HG03439 (cell line): Measurements from ENCODE around the gene VPREB1.
"Not testable (repeated sequence)": the region's sequence is repeated elsewhere in the genome, so short reads cannot be mapped to it uniquely, and the experiment has no call there.

ENCODE experiments used
- ATAC-seq: cut with Tn5 transposase; IDR thresholded peaks from one replicate; pipeline ENCODE4 v1.9.1; 2021; ENCODE audit warnings: mild to moderate bottlenecking, moderate library complexity; ENCODE audit not compliant: unreplicated experiment

VPREB1 gene

DNA sequence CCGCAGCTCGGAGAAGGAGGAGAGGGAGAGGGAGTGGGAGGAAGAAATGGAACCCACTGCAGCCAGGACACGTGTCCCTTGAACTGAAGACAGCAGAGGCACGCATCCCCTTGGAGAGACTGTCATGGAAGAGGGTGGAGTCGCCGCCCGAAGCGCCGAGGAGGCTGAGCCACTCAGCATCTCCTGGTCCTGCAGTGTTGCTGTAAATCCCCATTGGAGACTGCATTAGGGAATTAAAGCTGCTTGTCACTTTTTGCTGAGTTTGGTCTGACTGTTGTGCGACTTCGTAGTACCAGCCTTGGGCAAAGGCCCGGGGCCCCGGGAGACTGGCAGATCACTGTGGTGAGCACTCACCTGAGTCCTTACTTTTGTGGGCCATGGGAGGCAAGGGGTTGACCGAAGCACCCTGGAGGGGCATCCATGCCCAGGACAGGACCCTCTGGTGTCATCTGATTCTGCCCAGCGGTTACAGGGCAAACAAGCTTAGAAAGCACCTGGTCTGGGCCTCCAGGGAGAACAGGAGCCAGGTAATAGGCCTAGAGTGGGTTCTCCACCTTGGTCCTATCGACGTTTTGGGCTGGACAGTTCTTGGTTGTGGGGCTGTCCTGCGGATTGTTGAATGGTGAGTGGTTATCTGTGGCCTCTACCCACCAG, 797 bp downstream of the VPREB1 start:
- no peak for ATAC-seq

DNA sequence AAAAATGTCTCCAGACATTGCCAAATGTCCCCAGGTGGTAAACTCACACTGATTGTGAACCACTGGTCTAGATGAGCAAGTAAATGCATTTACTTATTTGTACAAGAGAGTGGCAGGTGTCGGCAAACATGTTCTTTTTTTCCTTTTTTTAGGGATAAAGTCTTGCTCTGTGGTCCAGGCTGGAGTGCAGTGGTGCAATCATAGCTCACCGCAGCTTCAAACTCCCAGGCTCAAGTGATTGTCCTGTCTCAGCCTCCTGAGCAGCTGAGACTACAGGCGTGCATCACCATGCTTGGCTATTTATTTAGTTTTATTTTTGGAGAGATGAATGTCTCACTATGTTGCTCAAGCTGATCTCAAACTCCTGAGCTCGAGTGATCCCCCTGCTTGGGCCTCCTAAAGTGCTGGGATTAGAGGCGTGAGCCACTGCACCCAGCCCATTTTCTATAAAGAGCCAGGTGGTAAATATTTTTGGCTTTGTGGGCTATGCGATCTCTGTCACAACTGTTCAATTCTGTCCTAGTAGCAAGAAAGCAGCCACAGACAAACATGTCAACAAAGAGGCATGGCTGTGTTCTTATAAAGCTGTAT, 1.4 kb downstream of the VPREB1 start:
- ATAC-seq: no peak

DNA sequence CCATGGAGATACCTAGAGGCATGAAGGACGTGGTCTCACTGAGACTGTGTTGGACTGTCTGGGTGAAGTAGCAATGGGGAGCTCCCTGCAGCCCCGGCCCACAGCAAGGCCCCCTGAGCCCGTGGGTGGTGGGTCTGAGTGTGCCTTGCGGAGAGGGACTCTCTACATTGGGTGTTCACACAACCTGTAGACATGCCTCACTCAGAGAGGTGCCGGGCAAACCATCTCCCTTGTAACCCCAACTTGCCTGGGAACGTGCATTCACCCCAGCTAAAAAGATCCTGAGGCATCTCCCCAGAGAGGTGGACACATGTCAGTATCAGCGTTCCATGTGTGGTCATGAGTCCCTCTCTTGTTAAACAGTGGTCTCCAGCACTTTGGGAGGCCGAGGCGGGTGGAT, 2.1 kb downstream of the VPREB1 start:
- no peak for ATAC-seq

DNA sequence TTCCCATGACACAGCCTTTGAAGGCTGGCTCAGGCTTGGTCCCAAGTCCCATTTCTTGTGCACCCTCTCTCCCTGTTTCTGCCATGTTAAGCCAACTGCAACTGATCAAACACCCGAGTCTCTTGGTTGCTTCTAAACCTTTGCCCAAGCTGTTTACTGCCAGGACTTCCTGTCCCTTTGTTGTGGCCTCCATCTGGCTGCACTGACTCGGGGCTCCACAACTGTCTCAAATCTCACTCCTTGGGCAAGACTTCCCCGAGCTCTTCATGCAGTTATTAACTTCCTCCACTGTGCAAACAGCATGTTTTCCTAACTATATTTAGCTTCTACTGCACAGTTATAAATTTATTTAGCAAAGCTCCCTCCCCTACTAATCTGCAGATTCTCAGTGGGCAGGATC, 4.3 kb downstream of the VPREB1 start:
- ATAC-seq: no peak

DNA sequence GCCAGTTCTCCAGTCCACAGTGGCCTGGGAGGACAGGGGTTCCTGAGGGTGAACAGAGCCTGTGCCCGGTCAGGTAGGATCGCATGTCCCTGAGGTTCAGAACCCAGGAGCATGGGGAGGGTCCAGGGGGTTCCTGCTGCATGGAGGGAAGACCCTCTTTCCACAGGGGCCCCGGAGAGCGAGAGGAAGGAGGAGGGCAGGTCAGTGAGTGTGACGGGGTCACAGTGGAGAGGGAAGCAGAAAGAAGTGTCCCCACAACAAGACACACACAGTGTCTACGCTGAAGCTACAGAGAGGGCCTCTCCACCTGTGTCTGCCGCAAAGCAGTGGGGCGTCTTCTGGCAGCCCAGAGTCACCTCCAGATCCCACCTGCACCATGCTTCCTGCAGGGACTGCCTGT, 6.1 kb downstream of the VPREB1 start:
- ATAC-seq: not testable (repeated sequence)

DNA sequence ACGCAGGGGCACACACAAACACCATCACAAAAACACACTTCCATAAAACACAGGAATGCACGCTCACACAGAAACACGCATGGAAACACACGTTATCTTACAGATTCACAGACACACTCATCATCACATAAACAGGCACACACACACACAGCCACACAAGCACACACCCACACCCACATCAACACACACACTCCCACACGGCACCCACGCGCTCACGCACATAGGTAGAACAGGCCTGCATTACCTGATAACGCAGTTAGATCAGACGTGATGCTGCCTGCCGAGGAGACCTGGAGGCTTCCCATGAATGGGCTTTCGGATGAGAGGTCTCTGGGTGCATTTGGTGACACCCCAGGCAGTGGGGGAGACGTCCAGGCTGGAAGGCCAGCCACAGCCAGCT, 11.5 kb downstream of the VPREB1 start:
- ATAC-seq: not testable (repeated sequence)

DNA sequence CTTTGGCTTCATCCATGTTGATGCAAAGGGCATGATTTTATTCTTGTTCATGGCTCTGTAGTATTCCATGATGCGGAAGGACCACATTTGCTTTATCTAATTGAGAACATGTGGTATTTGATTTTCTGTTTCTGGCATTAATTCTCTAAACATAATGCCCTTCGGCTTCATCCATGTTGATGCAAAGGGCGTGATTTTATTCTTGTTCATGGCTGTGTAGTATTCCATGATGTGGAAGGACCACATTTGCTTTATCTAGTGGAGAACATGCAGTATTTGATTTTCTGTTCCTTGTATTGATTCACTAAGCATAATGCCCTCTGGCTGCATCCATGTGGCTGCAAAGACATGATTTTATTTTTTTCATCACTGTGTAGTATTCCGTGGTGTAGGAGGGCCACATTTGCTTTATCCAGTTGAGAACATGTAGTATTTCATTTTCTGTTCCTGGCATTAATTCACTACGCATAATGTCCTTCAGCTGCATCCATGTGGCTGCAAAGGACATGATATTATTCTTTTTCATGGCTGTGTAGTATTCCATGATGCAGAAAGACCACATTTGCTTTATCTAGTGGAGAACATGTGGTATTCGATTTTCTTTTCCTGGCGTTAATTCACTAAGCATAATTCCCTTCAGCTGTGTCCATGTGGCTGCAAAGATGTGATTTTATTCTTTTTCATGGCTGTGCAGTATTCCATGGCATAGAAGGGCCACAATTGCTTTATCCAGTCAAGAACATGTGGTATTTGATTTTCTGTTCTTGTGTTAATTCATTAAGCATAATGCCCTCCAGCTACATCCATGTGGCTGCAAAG, 14.2 kb downstream of the VPREB1 start:
- not testable (repeated sequence) for ATAC-seq

DNA sequence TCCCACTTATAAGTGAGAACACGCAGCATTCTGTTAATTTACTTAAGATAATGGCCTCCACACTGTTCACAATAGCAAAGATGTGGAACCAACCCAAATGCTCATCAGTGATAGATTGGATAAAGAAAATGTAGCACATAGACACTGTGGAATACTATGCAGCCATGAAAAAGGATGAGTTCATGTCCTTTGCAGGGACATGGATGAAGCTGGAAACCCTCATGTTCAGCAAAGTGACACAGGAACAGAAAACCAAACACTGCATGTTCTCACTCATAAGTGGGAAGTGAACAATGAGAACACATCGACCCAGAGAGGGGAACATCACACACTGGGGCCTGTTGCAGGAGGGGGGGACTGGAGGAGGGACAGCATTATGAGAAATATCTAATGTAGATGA, 15.6 kb downstream of the VPREB1 start:
- not testable (repeated sequence) for ATAC-seq

DNA sequence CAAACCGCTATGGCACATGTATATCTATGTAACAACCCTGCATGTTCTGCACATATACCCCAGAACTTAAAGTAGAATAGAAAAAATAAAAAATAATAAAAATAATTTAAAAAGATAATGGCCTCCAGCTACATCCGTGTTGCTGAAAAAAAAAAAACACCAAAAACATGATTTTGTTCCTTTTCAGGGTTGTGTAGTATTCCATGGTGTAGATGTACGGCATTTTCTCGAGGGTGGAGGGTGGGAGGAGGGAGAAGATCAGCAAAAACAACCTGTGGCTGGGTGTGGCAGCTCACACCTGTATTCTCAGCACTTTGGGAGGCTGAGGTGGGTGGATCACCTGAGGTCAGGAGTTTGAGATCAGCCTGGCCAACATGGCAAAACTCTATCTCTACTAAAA, 16.0 kb downstream of the VPREB1 start:
- ATAC-seq: not testable (repeated sequence)

DNA sequence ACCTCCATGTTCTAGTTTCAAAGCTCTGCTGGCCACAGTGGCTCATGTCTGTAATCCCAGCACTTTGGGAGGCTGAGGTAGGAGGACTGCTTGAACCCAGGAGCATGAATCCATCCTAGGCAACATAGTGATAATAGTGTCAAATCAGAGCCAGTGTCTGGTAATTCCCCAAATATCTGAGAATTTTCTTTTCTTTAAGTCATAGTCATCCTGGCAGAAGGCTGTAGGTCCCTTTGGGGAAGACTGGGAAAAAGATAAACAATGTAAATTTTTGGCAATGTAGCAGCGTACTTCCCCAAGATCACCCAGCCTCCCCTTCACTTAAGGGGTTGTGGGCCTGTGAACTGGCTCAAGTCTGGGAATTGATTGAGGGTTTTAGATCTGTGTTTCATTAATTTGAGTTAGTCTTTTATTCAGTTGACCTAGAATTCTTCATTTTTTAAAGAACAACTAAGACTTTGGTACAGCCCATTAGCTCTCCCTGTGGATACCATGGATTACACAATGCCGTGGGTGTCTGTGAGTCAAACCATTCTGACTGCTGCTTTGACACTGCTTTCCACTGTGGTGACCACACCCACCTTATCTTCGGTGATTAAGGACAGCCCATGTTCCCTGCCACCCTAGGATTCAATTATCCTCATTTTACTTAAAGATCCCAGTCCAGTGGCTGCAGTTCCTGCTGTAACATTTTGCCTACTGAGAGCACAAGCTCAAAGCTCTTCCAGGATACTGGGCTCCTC, 17.9 kb downstream of the VPREB1 start:
- ATAC-seq: not testable (repeated sequence)

DNA sequence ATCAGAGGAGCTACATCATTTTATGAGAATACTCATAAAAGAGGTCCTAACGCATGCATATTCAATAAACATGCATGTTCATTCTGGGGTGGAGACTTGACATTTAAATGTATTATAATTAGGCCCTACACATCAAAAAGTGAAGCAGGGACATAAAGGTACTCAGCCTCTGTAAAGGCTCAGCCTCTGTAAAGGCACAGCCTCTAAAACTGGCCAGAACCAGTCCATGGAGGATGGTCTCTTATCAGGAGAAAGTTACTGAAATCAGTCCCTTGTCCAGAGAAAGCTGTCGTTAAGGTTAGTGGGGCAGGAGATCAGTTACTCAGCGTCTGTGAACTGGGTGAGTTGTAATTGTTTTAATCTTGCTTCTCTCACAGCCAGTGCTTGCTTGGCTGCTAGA, 19.2 kb downstream of the VPREB1 start:
- ATAC-seq: not testable (repeated sequence)

DNA sequence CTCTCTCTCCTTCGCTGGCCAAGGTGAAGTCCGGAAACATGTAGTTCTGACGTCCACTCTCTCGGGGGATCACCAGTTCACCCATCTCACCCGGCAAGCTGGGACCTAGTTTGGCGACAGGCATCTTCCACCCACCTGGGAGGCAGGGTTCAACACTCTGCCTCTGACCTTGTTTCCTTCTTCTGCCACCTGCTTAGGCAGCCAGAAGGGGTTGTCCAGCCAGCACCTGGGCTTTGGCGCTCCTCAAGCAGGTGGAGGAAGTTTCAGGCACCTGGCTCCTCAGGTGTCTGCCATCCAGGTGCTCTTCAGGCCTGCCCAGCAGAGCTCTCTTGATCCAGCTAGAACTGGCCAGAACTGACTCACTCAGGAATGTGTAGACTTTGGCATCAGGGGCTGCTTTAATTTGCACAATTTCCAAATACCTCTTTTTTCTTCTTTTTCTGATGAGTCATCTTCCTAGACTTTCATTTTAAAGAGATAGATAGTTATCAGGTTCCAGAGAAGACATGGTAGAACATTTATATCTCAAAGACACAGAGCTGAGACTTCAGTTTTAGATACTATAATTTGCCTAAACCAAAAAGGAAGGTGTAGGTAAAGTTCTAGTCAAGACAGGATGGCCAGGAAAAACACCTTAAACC, 25.6 kb downstream of the VPREB1 start:
- not testable (repeated sequence) for ATAC-seq

DNA sequence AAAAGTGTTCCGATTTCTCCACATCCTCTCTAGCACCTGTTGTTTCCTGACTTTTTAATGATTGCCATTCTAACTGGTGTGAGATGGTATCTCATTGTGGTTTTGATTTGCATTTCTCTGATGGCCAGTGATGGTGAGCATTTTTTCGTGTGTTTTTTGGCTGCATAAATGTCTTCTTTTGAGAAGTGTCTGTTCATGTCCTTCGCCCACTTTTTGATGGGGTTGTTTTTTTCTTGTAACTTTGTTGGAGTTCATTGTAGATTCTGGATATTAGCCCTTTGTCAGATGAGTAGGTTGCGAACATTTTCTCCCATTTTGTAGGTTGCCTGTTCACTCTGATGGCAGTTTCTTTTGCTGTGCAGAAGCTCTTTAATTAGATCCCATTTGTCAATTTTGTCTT, 32.8 kb downstream of the VPREB1 start:
- ATAC-seq: not testable (repeated sequence)

DNA sequence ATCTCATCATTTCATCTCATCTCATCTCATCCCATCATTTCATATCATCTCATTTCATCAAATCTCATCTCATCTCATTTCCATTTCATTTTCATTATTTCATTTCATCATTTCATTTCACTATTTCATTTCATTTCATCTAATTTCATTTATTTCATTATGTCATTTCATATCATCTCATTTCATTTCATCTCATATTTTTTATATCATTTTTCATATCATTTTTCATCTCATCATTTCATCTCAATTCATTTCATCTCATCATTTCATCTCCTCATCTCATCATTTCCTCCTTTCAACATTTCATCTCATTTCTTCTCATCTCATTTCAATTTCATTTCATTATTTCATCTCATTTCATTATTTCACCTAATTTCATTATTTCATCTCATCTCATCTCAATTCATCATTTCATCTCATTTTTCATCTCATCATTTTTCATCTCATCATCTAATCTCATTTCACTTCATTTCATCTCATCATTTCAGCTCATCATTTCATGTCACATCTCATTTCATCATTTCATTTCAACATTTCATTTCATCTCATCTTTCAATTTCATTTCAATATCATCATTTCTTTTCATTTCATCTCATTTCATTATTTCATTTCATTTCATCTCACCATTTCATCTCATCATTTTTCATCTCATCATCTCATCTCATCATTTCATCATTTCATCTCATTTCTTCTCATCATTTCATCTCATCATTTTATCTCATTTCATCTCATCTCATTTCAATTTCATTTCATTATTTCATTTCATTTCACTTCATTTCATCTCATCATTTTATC, 40.6 kb downstream of the VPREB1 start:
- ATAC-seq: not testable (repeated sequence)

DNA sequence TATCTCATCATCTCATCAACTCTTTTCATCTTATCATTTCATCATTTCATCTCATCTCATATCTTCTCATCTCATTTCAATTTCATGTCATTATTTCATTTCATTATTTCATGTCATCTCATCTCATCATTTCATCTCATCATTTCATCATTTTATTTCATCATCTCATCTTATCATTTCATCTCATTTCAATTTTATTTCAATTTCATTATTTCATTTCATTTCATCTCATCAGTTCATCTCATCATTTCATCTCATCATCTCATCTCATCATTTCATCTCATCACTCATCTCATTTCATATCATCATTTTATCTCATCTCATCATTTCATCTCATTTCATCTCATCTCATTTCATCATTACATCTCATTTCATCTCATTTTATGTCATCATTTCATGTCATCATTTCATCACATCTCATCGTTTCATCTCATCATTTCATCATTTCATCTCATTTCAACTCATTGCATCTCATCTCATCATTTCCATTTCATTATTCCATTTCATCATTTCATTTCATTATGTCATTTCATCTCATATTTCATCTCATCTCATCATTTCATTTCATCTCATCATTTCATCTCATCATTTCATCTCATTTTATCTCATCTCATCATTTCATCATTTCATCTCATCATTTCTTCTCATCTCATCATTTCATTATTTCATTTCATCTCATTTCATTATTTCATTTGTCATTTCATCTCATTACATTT, 42.0 kb downstream of the VPREB1 start:
- ATAC-seq: not testable (repeated sequence)

DNA sequence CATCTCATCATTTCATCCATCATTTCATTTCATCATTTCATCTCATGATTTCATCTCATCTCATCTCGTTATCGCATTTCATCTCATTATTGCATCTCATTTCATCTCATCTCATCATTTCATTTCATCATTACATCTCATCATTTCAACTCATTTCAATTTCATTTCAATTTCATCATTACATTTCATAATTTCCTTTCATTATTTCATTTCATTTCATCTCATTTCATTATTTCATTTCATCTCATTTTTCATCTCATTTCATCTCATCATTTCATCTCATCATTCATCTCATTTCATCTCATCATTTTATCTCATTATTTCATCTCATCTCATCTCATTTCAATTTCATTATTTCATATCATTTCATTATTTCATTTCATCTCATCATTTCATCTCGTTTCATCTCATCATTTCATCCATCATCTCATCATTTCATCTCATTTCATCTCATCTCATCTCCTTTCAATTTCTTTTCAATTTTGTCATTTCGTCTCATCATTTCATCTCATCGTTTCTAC, 42.6 kb downstream of the VPREB1 start:
- not testable (repeated sequence) for ATAC-seq

DNA sequence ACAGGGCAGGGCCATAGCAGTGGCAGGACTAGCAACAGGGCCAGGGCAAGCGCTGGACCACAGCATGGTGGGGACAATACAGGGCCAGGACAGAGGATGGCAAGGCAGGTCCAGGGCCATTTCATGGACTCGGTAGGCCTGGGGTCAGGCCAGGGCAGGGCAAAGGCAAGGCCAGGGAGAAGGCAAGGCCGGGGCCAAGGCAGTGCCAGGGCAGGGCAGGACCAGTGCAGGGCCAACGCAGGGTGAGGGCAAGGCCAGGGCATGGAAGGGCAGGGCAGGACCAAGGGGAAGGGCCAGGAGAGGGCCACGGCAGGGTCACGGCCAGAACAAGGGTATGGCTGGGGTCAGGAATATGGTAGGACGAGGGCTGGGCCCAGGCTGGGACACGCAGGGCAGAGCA, 45.1 kb downstream of the VPREB1 start:
- not testable (repeated sequence) for ATAC-seq

DNA sequence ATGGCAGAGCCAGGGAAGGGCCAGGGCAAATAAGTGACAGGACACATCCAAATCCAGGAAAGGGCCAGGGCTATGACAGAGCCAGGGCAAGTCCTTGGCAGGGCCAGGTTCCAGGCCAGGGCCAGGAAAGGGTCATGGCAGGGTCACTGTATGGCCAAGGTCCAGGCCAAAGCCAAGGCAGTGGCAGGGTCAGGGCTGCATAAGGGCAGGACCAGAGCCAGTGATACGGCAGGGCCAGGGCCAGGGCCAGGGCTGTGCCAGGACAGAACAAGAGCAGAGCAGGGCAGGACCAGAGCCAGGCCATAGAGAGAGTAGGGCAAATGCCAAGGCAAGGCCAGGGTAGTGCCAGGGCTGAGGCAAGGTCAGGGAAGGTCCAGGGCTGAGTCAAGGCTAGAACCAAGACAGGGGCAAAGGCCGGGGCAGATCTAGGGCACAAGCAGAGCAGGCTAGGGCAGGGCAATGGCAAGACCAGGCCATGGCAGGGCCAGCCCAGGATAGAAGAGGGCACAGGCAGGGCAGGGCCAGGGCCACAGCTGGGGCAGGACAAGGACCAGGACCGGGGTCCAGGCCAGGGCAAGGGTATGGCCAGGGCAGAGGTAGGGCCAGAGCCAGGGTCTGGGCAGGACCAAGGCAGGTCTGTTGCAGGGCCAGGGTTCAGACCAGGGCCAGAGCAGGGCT, 46.7 kb downstream of the VPREB1 start:
- ATAC-seq: not testable (repeated sequence)
